Endothelial cell (in vitro differentiated cells): ENCODE measurements around the gene RNF212. TPM values are rescaled to one million over a fixed set of nuclear protein-coding genes. Genes with fewer than 3 reads are reported as not detected.

Experiments
- DNase-seq: peaks from one replicate; pipeline ENCODE4 v3.0.0; 2021; ENCODE audit warnings: low spot score
- H3K27ac Mint-ChIP-seq: one replicate; pipeline ENCODE4 v1.8.0; 2021; ENCODE audit warnings: mixed read lengths, inconsistent platforms; ENCODE audit not compliant: unreplicated experiment
- H3K27me3 Mint-ChIP-seq: one replicate; pipeline ENCODE4 v1.8.0; 2021; ENCODE audit warnings: mild to moderate bottlenecking, moderate library complexity, mixed read lengths, inconsistent platforms; ENCODE audit not compliant: unreplicated experiment
- H3K36me3 Mint-ChIP-seq: one replicate; pipeline ENCODE4 v1.8.0; 2021; ENCODE audit warnings: mild to moderate bottlenecking, low read depth, mixed read lengths, inconsistent platforms; ENCODE audit not compliant: unreplicated experiment
- H3K4me1 Mint-ChIP-seq: one replicate; pipeline ENCODE4 v1.8.0; 2021; ENCODE audit warnings: mild to moderate bottlenecking, mixed read lengths, inconsistent platforms; ENCODE audit not compliant: unreplicated experiment
- H3K4me3 Mint-ChIP-seq: one replicate; pipeline ENCODE4 v1.8.0; 2021; ENCODE audit warnings: mild to moderate bottlenecking, mixed read lengths, inconsistent platforms; ENCODE audit not compliant: unreplicated experiment
- H3K9me3 Mint-ChIP-seq: one replicate; pipeline ENCODE4 v1.8.0; 2021; ENCODE audit warnings: mixed read lengths, inconsistent platforms; ENCODE audit not compliant: unreplicated experiment
- CTCF ChIP-seq: fragments of 200-600 bp; sonication (generic); IDR thresholded peaks from one replicate; pipeline ENCODE4 v1.5.0; 2021; ENCODE audit warnings: antibody characterized with exemption; ENCODE audit not compliant: unreplicated experiment
- total RNA-seq: library from RNA; stranded (reverse); fragmentation: NEBNext Ultra II Directional; extraction: Animal tissue kit (Norgen Biotek cat#: 25700); gene quantifications from one replicate; pipeline ENCODE4 v1.2.1, GENCODE V29; 2021; ENCODE audit not compliant: unreplicated experiment

The RNF212 gene
- total RNA-seq, 1 donor from 2014 or later = 3.3 TPM

DNA sequence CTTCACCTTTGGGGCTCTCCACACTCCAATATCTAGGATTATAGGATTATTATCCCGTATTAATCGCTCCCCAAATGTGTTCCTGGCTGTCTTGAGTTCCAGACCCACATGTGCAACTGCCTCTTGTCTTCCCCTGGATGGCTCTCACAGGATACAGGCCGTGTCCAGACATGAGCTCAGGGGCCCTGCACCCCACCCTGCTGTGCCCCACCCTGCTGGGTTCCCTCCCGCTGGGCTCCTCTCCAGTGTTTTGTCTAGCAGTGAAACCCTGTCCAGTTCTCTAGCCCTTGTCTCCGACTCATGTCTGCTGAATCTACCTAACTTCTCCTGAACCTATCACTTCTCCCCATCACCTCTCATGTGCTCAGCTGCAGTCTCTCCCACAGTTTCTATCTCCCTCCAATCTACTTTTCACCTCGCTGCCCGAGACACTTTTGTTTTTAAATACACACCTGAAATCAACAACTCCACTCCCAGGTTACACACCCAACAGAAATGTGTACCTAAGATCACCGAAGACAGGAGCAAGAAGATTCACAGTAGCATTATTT lies 2.0 kb downstream of the RNF212 start:
- H3K4me1 Mint-ChIP-seq = no peaks in the 10 kb centered on the region
- H3K27me3 Mint-ChIP-seq = peaks cover 7% of the 10 kb centered on the region
- H3K27ac Mint-ChIP-seq = no peak overlapping the region
- no peak overlapping the region for H3K4me3 Mint-ChIP-seq
- H3K36me3 Mint-ChIP-seq = peaks cover 8% of the 10 kb centered on the region
- no peak for DNase-seq
- no peaks in the 10 kb centered on the region for H3K9me3 Mint-ChIP-seq
- TF ChIP-seq CTCF = no peak

GRCh38 chr4:1109898-1110506 lies 3.4 kb downstream of the RNF212 start:
- no peak for DNase-seq
- no peak for TF ChIP-seq CTCF
- H3K4me3 Mint-ChIP-seq = no peak overlapping the region
- no peaks in the 10 kb centered on the region for H3K4me1 Mint-ChIP-seq
- H3K9me3 Mint-ChIP-seq = no peaks in the 10 kb centered on the region
- H3K27me3 Mint-ChIP-seq = peaks cover 10% of the 10 kb centered on the region
- peaks cover 8% of the 10 kb centered on the region for H3K36me3 Mint-ChIP-seq
- no peak overlapping the region for H3K27ac Mint-ChIP-seq

GRCh38 chr4:1109333-1109732 lies 4.0 kb downstream of the RNF212 start:
- Mint-ChIP-seq H3K27me3 (peaks cover 10% of the 10 kb centered on the region), H3K27ac (no peak overlapping the region), H3K4me1 (no peaks in the 10 kb centered on the region), H3K4me3 (no peak overlapping the region), H3K36me3 (peaks cover 8% of the 10 kb centered on the region), H3K9me3 (no peaks in the 10 kb centered on the region)
- no peak for DNase-seq
- no peak for TF ChIP-seq CTCF

DNA sequence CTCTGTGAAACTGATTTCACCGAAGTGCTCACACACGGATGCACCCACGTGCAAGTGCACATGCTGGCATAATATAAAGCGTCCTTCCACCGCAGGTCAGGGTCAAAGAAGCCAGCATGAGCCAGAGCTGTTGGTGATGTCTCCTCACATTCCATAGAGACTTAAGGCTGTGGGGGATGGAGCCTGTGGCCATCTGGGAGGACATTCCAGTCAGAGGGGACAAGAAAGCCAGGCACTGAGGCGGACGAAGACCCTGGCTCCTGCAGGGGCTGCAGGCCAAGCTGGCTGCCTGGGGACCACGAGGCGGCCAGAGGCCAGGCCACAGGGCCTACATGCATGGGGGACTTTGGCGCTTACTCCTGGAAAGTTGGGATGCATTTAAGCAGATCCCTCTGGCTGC lies 7.7 kb downstream of the RNF212 start:
- DNase-seq = no peak
- H3K9me3 Mint-ChIP-seq = no peaks in the 10 kb centered on the region
- no peak overlapping the region for H3K4me3 Mint-ChIP-seq
- H3K27me3 Mint-ChIP-seq = peaks cover 5% of the 10 kb centered on the region
- H3K27ac Mint-ChIP-seq = no peak overlapping the region
- TF ChIP-seq CTCF = no peak
- no peaks in the 10 kb centered on the region for H3K4me1 Mint-ChIP-seq
- no peaks in the 10 kb centered on the region for H3K36me3 Mint-ChIP-seq

- no peak overlapping the region for H3K4me3 Mint-ChIP-seq
Observed at GRCh38 chr4:1105067-1105466, 8.3 kb downstream of the RNF212 start.

More at GRCh38 chr4:1105067-1105466, 8.3 kb downstream of the RNF212 start:
- no peak for DNase-seq
- Mint-ChIP-seq H3K27ac (no peak overlapping the region), H3K9me3 (no peaks in the 10 kb centered on the region), H3K4me1 (no peaks in the 10 kb centered on the region), H3K36me3 (no peaks in the 10 kb centered on the region), H3K27me3 (peaks cover 5% of the 10 kb centered on the region)
- TF ChIP-seq CTCF = no peak
